ENCODE measurements around the gene RAB29. TPM values are rescaled to one million over a fixed set of nuclear protein-coding genes. Genes with fewer than 3 reads are reported as not detected.

RAB29 gene
- polyA plus RNA-seq, 1 of the 3 experiments (the other 2 are of a cell fraction) = 9.2 TPM

- Histone ChIP-seq H3K4me3 (ENCODE audit: low read depth in 2 of 2, low read length in 1 of 2) (no peak overlapping the region), H3K36me3 (replicated peaks in 1 of 2; ENCODE audit: control insufficient read depth in 1 of 2, insufficient read depth in 2 of 2, low read length in 1 of 2) (peaks cover 4 to 61% of the 10 kb centered on the region in 2 experiments), H3K27ac (ENCODE audit: low read depth in 2 of 2, low read length in 1 of 2) (no peak overlapping the region), H3K79me2 (ENCODE audit: insufficient read depth) (no peaks in the 10 kb centered on the region), H3K4me1 (ENCODE audit: control insufficient read depth in 1 of 2, insufficient read depth in 2 of 2, low read depth in 1 of 2, low read length in 1 of 2) (peaks cover 0 to 3% of the 10 kb centered on the region in 2 experiments; a peak in 1 of 4 replicates), H3K9me3 (no peaks in the 10 kb centered on the region), H3F3A (replicated peaks; ENCODE audit: insufficient read depth) (peaks cover 4% of the 10 kb centered on the region), H2AFZ (ENCODE audit: low read depth) (no peak overlapping the region), H3K4me2 (no peak overlapping the region), H3K27me3 (ENCODE audit: insufficient read depth) (no peaks in the 10 kb centered on the region), H3K9me2 (no peaks in the 10 kb centered on the region), H3K9ac (no peak overlapping the region), H4K20me1 (ENCODE audit: insufficient read depth) (no peaks in the 10 kb centered on the region)
- ChIA-PET POLR2A (no interaction called here), CTCF (interaction anchor here (1.1 to 11.9 kb wide), 8 partner anchors 11 to 187 kb away, joined by 4 to 366 read pairs (median 18); partner anchors contain the start of gene RAB29)
- WGBS (ENCODE audit: low lambda C conversion rate) = 76% methylated on average over 5 of the region's 5 CpGs
- DNase-seq = no peak
- TF ChIP-seq POLR2AphosphoS5 (IDR thresholded peaks at IDR 0.05; ENCODE audit: low read depth, low read length) (no peak), CHD2 (IDR thresholded peaks at IDR 0.05; ENCODE audit: low read length, partially characterized antibody) (no peak)
These were observed 18.9 kb upstream of the RAB29 start for GRCh38 chr1:205794011-205794730.

GRCh38 chr1:205792961-205793673 lies 17.8 kb upstream of the RAB29 start:
- Histone ChIP-seq H3K9me3 (no peaks in the 10 kb centered on the region), H4K20me1 (ENCODE audit: insufficient read depth) (no peaks in the 10 kb centered on the region), H3K9ac (no peak overlapping the region), H3K36me3 (replicated peaks in 1 of 2; ENCODE audit: control insufficient read depth in 1 of 2, insufficient read depth in 2 of 2, low read length in 1 of 2) (peaks cover 4 to 53% of the 10 kb centered on the region in 2 experiments), H3K79me2 (ENCODE audit: insufficient read depth) (no peaks in the 10 kb centered on the region), H3K9me2 (no peaks in the 10 kb centered on the region), H3K27ac (ENCODE audit: low read depth in 2 of 2, low read length in 1 of 2) (no peak overlapping the region), H3F3A (replicated peaks; ENCODE audit: insufficient read depth) (peaks cover 4% of the 10 kb centered on the region), H3K4me1 (ENCODE audit: control insufficient read depth in 1 of 2, insufficient read depth in 2 of 2, low read depth in 1 of 2, low read length in 1 of 2) (peaks cover 0 to 3% of the 10 kb centered on the region in 2 experiments; a peak in 1 of 4 replicates), H3K4me2 (no peak overlapping the region), H3K4me3 (ENCODE audit: low read depth in 2 of 2, low read length in 1 of 2) (no peak overlapping the region), H3K27me3 (ENCODE audit: insufficient read depth) (no peaks in the 10 kb centered on the region), H2AFZ (ENCODE audit: low read depth) (no peak overlapping the region)
- ChIA-PET CTCF (interaction anchor here (1.1 to 11.9 kb wide), 21 partner anchors 11 to 313 kb away, joined by 3 to 366 read pairs (median 12); partner anchors contain the start of genes RAB29, SLC26A9 and SLC41A1), POLR2A (no interaction called here)
- WGBS (ENCODE audit: low lambda C conversion rate) = 81% methylated on average over 5 of the region's 6 CpGs
- no peak for DNase-seq
- no peak for TF ChIP-seq TEAD4 (IDR thresholded peaks at IDR 0.05; ENCODE audit: borderline replicate concordance, insufficient read depth)
- TF ChIP-seq TAF1 (IDR thresholded peaks at IDR 0.05; ENCODE audit: borderline replicate concordance, low read depth, low read length) = no peak
- TF ChIP-seq IRF3 (IDR thresholded peaks at IDR 0.05; ENCODE audit: low read depth, low read length) = no peak
- TF ChIP-seq FOSL2 (IDR thresholded peaks at IDR 0.05; ENCODE audit: borderline replicate concordance, low read depth) = no peak
- no peak for TF ChIP-seq YY1 (IDR thresholded peaks at IDR 0.05; ENCODE audit: low read depth)
- no peak for TF ChIP-seq CHD2 (IDR thresholded peaks at IDR 0.05; ENCODE audit: low read length, partially characterized antibody)
- TF ChIP-seq NFIC (IDR thresholded peaks at IDR 0.05; ENCODE audit: borderline replicate concordance) = no peak
- TF ChIP-seq USF2 (IDR thresholded peaks at IDR 0.05; ENCODE audit: borderline replicate concordance, low read depth, low read length) = no peak
- TF ChIP-seq EP300 (IDR thresholded peaks at IDR 0.05; ENCODE audit: borderline replicate concordance in 1 of 2, low read depth in 1 of 2, low read length in 1 of 2) = no peak
- TF ChIP-seq MEF2A (IDR thresholded peaks at IDR 0.05; ENCODE audit: borderline replicate concordance, low read depth) = no peak
- TF ChIP-seq SIN3A (IDR thresholded peaks at IDR 0.05; ENCODE audit: borderline replicate concordance, low read depth, low read length) = no peak
- no peak for TF ChIP-seq MAX (IDR thresholded peaks at IDR 0.05; ENCODE audit: low read depth)
- no peak for TF ChIP-seq RCOR1 (IDR thresholded peaks at IDR 0.05; ENCODE audit: low read length)
- TF ChIP-seq FOXJ3 (CRISPR knock-in tag; IDR thresholded peaks at IDR 0.05) = no peak
- no peak for TF ChIP-seq SMC3 (IDR thresholded peaks at IDR 0.05; ENCODE audit: low read depth, low read length)
- no peak for TF ChIP-seq NRF1 (IDR thresholded peaks at IDR 0.05; ENCODE audit: low read depth, low read length)
- TF ChIP-seq FOXM1 (IDR thresholded peaks at IDR 0.05; ENCODE audit: low read depth) = no peak
